Keratinocyte (primary cell): ENCODE measurements around the gene KRT77. TPM values are rescaled to one million over a fixed set of nuclear protein-coding genes. Genes with fewer than 3 reads are reported as not detected.

Source experiments
- DNase-seq: peaks from one replicate; pipeline ENCODE4 v3.0.0-alpha.2; 2011; ENCODE audit warnings: low read depth, missing footprints, low spot score
- FAIRE-seq: peaks from 2 replicates; lab custom pipeline; 2011; peaks lifted over from hg19 to GRCh38; lab: Jason Lieb, UNC
- H2AFZ ChIP-seq: 2 replicates; pipeline ENCODE4 v1.6.0; 2012; ENCODE audit warnings: low read length, control low read depth, inconsistent platforms; ENCODE audit not compliant: control insufficient read depth
- H3K27ac ChIP-seq: 2 replicates; pipeline ENCODE4 v1.5.1; 2011; ENCODE audit warnings: low read length; ENCODE audit not compliant: control insufficient read depth, insufficient read depth
- H3K27me3 ChIP-seq: 3 replicates; pipeline ENCODE4 v1.6.0; 2011; ENCODE audit warnings: low read length; ENCODE audit not compliant: control insufficient read depth, insufficient read depth; ENCODE audit errors: extremely low read depth
- H3K36me3 ChIP-seq, 2 experiments: 2 replicates in 1 of 2; 3 replicates in 1 of 2; pipeline ENCODE4 v1.5.1; 2011; ENCODE audit warnings: low read length in 2 of 2, mild to moderate bottlenecking in 1 of 2; ENCODE audit not compliant: control insufficient read depth in 2 of 2, insufficient read depth in 2 of 2; ENCODE audit errors: extremely low read depth in 1 of 2
- H3K4me1 ChIP-seq: 3 replicates; pipeline ENCODE4 v1.5.1; 2011; ENCODE audit warnings: low read length; ENCODE audit not compliant: control insufficient read depth, insufficient read depth; ENCODE audit errors: extremely low read depth
- H3K4me2 ChIP-seq: 3 replicates; pipeline ENCODE4 v1.6.0; 2011; ENCODE audit warnings: low read depth, low read length; ENCODE audit not compliant: control insufficient read depth, insufficient read depth; ENCODE audit errors: extremely low read depth
- H3K4me3 ChIP-seq, 3 experiments: fragments of 200-600 bp in 1 of 3; sonication (generic) in 1 of 3; 2 replicates in 2 of 3; 3 replicates in 1 of 3; pipeline ENCODE4 v1.5.1; 2011 to 2016; ENCODE audit warnings: low read length in 3 of 3, mild to moderate bottlenecking in 3 of 3, control low read depth in 2 of 3, inconsistent platforms in 1 of 3, low read depth in 1 of 3, mixed read lengths in 1 of 3, mixed run types in 1 of 3, moderate library complexity in 1 of 3; ENCODE audit not compliant: control insufficient read depth in 2 of 3, insufficient read depth in 2 of 3; ENCODE audit errors: extremely low read depth in 1 of 3
- H3K79me2 ChIP-seq: 2 replicates; pipeline ENCODE4 v1.6.0; 2012; ENCODE audit warnings: low read length; ENCODE audit not compliant: control insufficient read depth, insufficient read depth
- H3K9ac ChIP-seq: 3 replicates; pipeline ENCODE4 v1.6.0; 2011; ENCODE audit warnings: low read length; ENCODE audit not compliant: control insufficient read depth, insufficient read depth; ENCODE audit errors: extremely low read depth
- H3K9me1 ChIP-seq: 3 replicates; pipeline ENCODE4 v1.6.0; 2011; ENCODE audit warnings: low read length; ENCODE audit not compliant: control insufficient read depth, insufficient read depth; ENCODE audit errors: extremely low read depth
- H3K9me3 ChIP-seq: 2 replicates; pipeline ENCODE4 v1.5.1; 2012; ENCODE audit warnings: low read depth, low read length; ENCODE audit not compliant: control insufficient read depth
- H4K20me1 ChIP-seq: 3 replicates; pipeline ENCODE4 v1.6.0; 2011; ENCODE audit warnings: low read length; ENCODE audit not compliant: control insufficient read depth, insufficient read depth; ENCODE audit errors: extremely low read depth
- CTCF ChIP-seq, 3 experiments: IDR thresholded peaks in 1 of 3; conservative IDR thresholded peaks in 1 of 3; optimal IDR thresholded peaks in 1 of 3; 2 replicates in 2 of 3; 3 replicates in 1 of 3; pipeline versions ENCODE3 to v1.5.1; 2011; ENCODE audit warnings: low read length in 3 of 3, mild to moderate bottlenecking in 3 of 3, moderate library complexity in 2 of 3, control low read depth in 1 of 3, inconsistent platforms in 1 of 3; ENCODE audit not compliant: insufficient read depth in 2 of 3; ENCODE audit errors: extremely low read depth in 1 of 3
- EZH2 ChIP-seq: IDR thresholded peaks from one replicate; pipeline ENCODE4 v1.6.1; 2012; ENCODE audit warnings: inconsistent platforms, mild to moderate bottlenecking, low read length, moderate library complexity
- dilution Hi-C: fragments of 300-500 bp; cut with MboI; formaldehyde crosslinking; loops from one replicate; pipeline ENCODE4 v1.7.0; 2020; ENCODE audit warnings: low sequenced_read_pairs; ENCODE audit not compliant: extremely low pct_ligation_motif_present
- polyA plus RNA-seq, 5 experiments: library from polyadenylated mRNA; depleted of rRNA in 3 of 5; stranded (reverse) in 3 of 5; stranded (forward) in 1 of 5; unstranded in 1 of 5; fragments of >200 nt; gene quantifications; 1 replicate in 1 of 5; 2 replicates in 3 of 5; 3 replicates in 1 of 5; pipeline versions ENCODE4 v1.2.1 to v1.2.3, GENCODE V29; 2011 to 2012; ENCODE audit warnings: missing spikeins in 2 of 5, low read depth in 1 of 5, low replicate concordance in 1 of 5

The KRT77 gene
- polyA plus RNA-seq, 1 donor (not counting 4 experiments of a cell fraction or from before 2014, with no cell fraction given): 1.3 TPM

GRCh38 chr12:52715416-52715815 is 12.1 kb upstream of the KRT77 start:
- DNase-seq (no peak), FAIRE-seq (no peak)
- Histone ChIP-seq H3K9me1 (no peaks in the 10 kb centered on the region), H3K9me3 (no peaks in the 10 kb centered on the region), H3K27me3 (peaks cover 37% of the 10 kb centered on the region), H3K27ac (no peak overlapping the region), H3K36me3 (no peaks in the 10 kb centered on the region), H3K9ac (no peak overlapping the region), H3K4me2 (no peak overlapping the region), H3K79me2 (no peaks in the 10 kb centered on the region), H3K4me1 (no peaks in the 10 kb centered on the region), H4K20me1 (no peaks in the 10 kb centered on the region), H3K4me3 (no peak overlapping the region), H2AFZ (no peak overlapping the region)
- no peak for TF ChIP-seq CTCF (optimal IDR thresholded peaks at IDR 0.05 in 1 of 3, IDR thresholded peaks at IDR 0.05 in 1 of 3, conservative IDR thresholded peaks at IDR 0.05 in 1 of 3; ENCODE audit: extremely low read depth in 1 of 3, insufficient read depth in 2 of 3, low read length in 3 of 3)
- TF ChIP-seq EZH2: no peak
- dilution Hi-C loops: no loop called here

GRCh38 chr12:52714887-52715281 is 11.6 kb upstream of the KRT77 start:
- no peaks in the 10 kb centered on the region for H3K9me3 ChIP-seq
- H3K4me2 ChIP-seq: no peak overlapping the region
- no peak overlapping the region for H3K9ac ChIP-seq
- no peak overlapping the region for H2AFZ ChIP-seq
- no peaks in the 10 kb centered on the region for H3K4me1 ChIP-seq
- no peaks in the 10 kb centered on the region for H3K9me1 ChIP-seq
- dilution Hi-C loops: no loop called here
- no peak for TF ChIP-seq EZH2
- TF ChIP-seq CTCF (optimal IDR thresholded peaks at IDR 0.05 in 1 of 3, IDR thresholded peaks at IDR 0.05 in 1 of 3, conservative IDR thresholded peaks at IDR 0.05 in 1 of 3; ENCODE audit: extremely low read depth in 1 of 3, insufficient read depth in 2 of 3, low read length in 3 of 3): no peak
- H4K20me1 ChIP-seq: no peaks in the 10 kb centered on the region
- H3K27me3 ChIP-seq: peaks cover 37% of the 10 kb centered on the region
- H3K36me3 ChIP-seq: no peaks in the 10 kb centered on the region
- H3K27ac ChIP-seq: no peak overlapping the region
- H3K79me2 ChIP-seq: no peaks in the 10 kb centered on the region
- H3K4me3 ChIP-seq: no peak overlapping the region
- DNase-seq (no peak), FAIRE-seq (no peak)
